Measurements from ENCODE around the gene GRIP2.

DNA sequence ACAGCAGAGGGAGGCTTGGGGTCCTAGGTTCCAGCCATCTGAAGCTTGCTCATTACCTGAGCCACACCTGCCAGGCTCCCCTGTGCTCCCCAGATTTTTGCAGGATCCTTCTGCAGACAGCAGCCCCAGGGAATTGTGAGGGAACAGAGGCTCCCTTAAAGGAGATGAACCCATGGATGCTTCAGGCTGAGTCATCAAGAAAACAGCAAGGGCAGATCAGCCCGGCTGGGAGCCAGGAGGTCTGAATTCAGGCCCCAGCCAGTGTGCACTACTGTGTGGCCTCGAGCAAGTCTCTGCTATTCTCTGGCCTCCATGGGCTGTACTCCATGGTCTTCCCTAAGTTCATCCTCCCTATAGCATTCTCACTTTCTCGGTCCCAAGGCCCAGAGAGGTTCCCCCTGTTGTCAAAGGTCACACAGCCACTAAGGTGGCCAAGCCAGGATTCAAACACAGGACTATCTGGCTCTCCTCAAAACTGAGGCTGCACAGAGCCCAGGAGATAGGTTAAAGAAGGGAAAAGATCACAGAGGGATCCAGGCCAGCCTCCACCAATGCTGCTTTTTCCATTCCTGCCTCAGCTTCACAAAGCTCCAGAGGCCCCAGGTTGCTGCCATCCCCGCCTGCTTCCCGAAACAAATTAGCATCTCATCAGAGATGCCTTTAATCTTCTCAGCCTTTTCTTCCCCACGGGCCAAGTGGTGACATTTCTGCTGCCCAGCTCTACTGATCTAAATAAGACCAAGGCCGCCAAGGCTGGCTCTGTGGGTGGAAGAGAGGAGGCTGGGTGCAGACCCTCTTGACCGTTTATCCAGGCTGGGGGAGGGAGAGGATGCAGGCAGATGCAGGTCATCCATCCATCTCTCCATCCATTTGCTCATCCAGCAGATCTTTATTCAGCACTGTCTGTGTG lies 21.2 kb upstream of the GRIP2 start:
- TF ChIP-seq CTCF (conservative IDR thresholded peaks at IDR 0.05; ENCODE audit: low read length) (no peak), EZH2phosphoT487 (IDR thresholded peaks at IDR 0.05; ENCODE audit: borderline replicate concordance, low read depth, low read length) (no peak)

All from OCI-LY7 (cell line).